ENCODE results near the gene FAT4. TPM values are rescaled to one million over a fixed set of nuclear protein-coding genes. Genes with fewer than 3 reads are reported as not detected.

Gene FAT4
- total RNA-seq, 1 experiment from 2014 or later: 0.05 TPM

- Histone ChIP-seq H3K4me1 (no peaks in the 10 kb centered on the region), H3K9me3 (no peaks in the 10 kb centered on the region), H3K27me3 (replicated peaks; ENCODE audit: control insufficient read depth, insufficient read depth, low read length) (no peaks in the 10 kb centered on the region), H3K36me3 (ENCODE audit: control insufficient read depth, insufficient read depth, low read length) (no peaks in the 10 kb centered on the region), H3K4me3 (ENCODE audit: low read depth, low read length) (no peak overlapping the region)
- intact Hi-C loops (cut with micrococcal nuclease; ENCODE audit: unreplicated experiment): no loop called here
- no peak for TF ChIP-seq CTCF (IDR thresholded peaks at IDR 0.05; ENCODE audit: insufficient read depth in 1 of 2, low read depth in 1 of 2, low read length in 1 of 2, severe bottlenecking in 1 of 2, unreplicated experiment in 1 of 2)
- Mint-ChIP-seq H3K4me1 (ENCODE audit: low read depth, unreplicated experiment) (no peaks in the 10 kb centered on the region), H3K27ac (ENCODE audit: unreplicated experiment) (no peak overlapping the region), H3K9me3 (ENCODE audit: unreplicated experiment) (no peaks in the 10 kb centered on the region), H3K4me3 (ENCODE audit: unreplicated experiment) (no peak overlapping the region), H3K27me3 (ENCODE audit: insufficient read depth, unreplicated experiment) (no peaks in the 10 kb centered on the region), H3K36me3 (ENCODE audit: insufficient read depth, unreplicated experiment) (no peaks in the 10 kb centered on the region)
- CTCF ChIA-PET: no interaction called here
- POLR2A ChIA-PET: no interaction called here
- BruUV-seq (replicated peaks): no TSS peak
- DNase-seq: no peak
Observed at GRCh38 chr4:125306112-125306511, 8.6 kb upstream of the FAT4 start.

DNA sequence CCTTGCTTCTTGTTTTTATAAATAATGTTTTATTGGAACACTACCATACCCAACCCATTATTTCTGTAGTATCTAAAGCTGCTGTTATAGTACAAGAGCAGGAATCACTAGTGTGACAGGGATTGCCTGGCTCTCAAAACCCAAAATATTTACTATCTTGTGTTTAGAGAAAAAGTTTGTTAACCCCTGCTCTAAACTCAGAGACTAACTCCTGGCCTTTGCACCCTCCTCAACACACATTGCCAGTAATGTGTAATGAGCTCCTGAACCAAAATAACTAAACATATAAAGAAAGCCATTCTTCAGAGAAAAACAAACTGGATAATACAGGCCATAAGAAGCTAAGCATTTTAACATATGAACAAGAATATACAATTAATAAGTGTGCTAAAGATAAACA is 8.2 kb upstream of the FAT4 start:
- DNase-seq: no peak
- H3K4me1 Mint-ChIP-seq (ENCODE audit: low read depth, unreplicated experiment): no peaks in the 10 kb centered on the region
- H3K4me1 ChIP-seq: no peaks in the 10 kb centered on the region
- intact Hi-C loops (cut with micrococcal nuclease; ENCODE audit: unreplicated experiment): no loop called here
- no TSS peak for BruUV-seq (replicated peaks)
- no peaks in the 10 kb centered on the region for H3K9me3 Mint-ChIP-seq (ENCODE audit: unreplicated experiment)
- H3K27me3 Mint-ChIP-seq (ENCODE audit: insufficient read depth, unreplicated experiment): no peaks in the 10 kb centered on the region
- H3K9me3 ChIP-seq: no peaks in the 10 kb centered on the region
- CTCF ChIA-PET: no interaction called here
- H3K4me3 ChIP-seq (ENCODE audit: low read depth, low read length): no peak overlapping the region
- no peak for TF ChIP-seq CTCF (IDR thresholded peaks at IDR 0.05; ENCODE audit: insufficient read depth in 1 of 2, low read depth in 1 of 2, low read length in 1 of 2, severe bottlenecking in 1 of 2, unreplicated experiment in 1 of 2)
- no peaks in the 10 kb centered on the region for H3K27me3 ChIP-seq (replicated peaks; ENCODE audit: control insufficient read depth, insufficient read depth, low read length)
- H3K36me3 Mint-ChIP-seq (ENCODE audit: insufficient read depth, unreplicated experiment): no peaks in the 10 kb centered on the region
- H3K27ac Mint-ChIP-seq (ENCODE audit: unreplicated experiment): no peak overlapping the region
- POLR2A ChIA-PET: no interaction called here
- H3K36me3 ChIP-seq (ENCODE audit: control insufficient read depth, insufficient read depth, low read length): no peaks in the 10 kb centered on the region
- no peak overlapping the region for H3K4me3 Mint-ChIP-seq (ENCODE audit: unreplicated experiment)

DNA sequence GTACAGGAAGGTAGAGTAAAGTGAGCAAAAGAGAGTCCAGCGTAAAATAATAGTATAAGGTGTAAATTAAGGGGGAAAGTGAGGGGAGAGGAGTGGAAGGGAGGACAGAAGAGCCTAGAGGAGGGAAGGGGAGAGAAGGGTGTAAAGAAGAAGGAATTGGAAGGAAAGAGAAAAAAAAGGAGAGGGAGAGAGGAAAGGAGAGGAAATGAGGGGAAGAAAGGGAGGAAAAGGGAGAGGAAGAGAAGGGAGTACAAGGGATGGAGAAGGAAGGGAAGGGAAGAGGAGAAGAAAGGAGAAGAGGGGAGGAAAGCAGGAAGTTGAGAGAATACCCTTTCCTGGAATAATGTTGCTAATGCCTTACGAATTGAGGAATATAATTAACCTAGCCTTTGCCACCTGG is 3.3 kb upstream of the FAT4 start:
- Mint-ChIP-seq H3K27ac (ENCODE audit: unreplicated experiment) (no peak overlapping the region), H3K27me3 (ENCODE audit: insufficient read depth, unreplicated experiment) (no peaks in the 10 kb centered on the region), H3K9me3 (ENCODE audit: unreplicated experiment) (no peaks in the 10 kb centered on the region), H3K4me1 (ENCODE audit: low read depth, unreplicated experiment) (no peaks in the 10 kb centered on the region), H3K4me3 (ENCODE audit: unreplicated experiment) (no peak overlapping the region), H3K36me3 (ENCODE audit: insufficient read depth, unreplicated experiment) (peaks cover 12% of the 10 kb centered on the region)
- Histone ChIP-seq H3K9me3 (no peaks in the 10 kb centered on the region), H3K4me3 (ENCODE audit: low read depth, low read length) (no peak overlapping the region), H3K27me3 (replicated peaks; ENCODE audit: control insufficient read depth, insufficient read depth, low read length) (no peaks in the 10 kb centered on the region), H3K4me1 (0 out of 2 replicates have a peak, but pooled peaks cover 7% of the 10 kb centered on the region), H3K36me3 (ENCODE audit: control insufficient read depth, insufficient read depth, low read length) (no peaks in the 10 kb centered on the region)
- TF ChIP-seq CTCF (IDR thresholded peaks at IDR 0.05; ENCODE audit: insufficient read depth in 1 of 2, low read depth in 1 of 2, low read length in 1 of 2, severe bottlenecking in 1 of 2, unreplicated experiment in 1 of 2): no peak
- BruUV-seq (replicated peaks): no TSS peak
- ChIA-PET CTCF (no interaction called here), POLR2A (no interaction called here)
- intact Hi-C loops (cut with micrococcal nuclease; ENCODE audit: unreplicated experiment): loop anchor here (5.0 to 10.0 kb wide), 2 partner anchors 121 to 283 kb away; no protein-coding TSS in a partner anchor
- no peak for DNase-seq
